GM19468 (cell line): ENCODE results near the gene YPEL3.
"Not testable (repeated sequence)": the region's sequence is repeated elsewhere in the genome, so short reads cannot be mapped to it uniquely, and the experiment has no call there.

Source experiments
- ATAC-seq: cut with Tn5 transposase; IDR thresholded peaks from one replicate; pipeline ENCODE4 v1.9.1; 2021; ENCODE audit warnings: mild to moderate bottlenecking, moderate library complexity, moderate number of reproducible peaks; ENCODE audit not compliant: unreplicated experiment; ENCODE audit errors: extremely low read depth

Gene YPEL3, protein sequence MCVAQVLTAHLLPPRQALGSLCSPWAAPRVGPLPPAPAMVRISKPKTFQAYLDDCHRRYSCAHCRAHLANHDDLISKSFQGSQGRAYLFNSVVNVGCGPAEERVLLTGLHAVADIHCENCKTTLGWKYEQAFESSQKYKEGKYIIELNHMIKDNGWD

GRCh38 chr16:30096105-30096861 lies at the start of gene YPEL3:
Gene YPEL3, minus strand, starts transcription at chr16:30096213. Its CDS starts 731 bp downstream, at chr16:30095482.
- peak; percentile 44 for ATAC-seq

DNA sequence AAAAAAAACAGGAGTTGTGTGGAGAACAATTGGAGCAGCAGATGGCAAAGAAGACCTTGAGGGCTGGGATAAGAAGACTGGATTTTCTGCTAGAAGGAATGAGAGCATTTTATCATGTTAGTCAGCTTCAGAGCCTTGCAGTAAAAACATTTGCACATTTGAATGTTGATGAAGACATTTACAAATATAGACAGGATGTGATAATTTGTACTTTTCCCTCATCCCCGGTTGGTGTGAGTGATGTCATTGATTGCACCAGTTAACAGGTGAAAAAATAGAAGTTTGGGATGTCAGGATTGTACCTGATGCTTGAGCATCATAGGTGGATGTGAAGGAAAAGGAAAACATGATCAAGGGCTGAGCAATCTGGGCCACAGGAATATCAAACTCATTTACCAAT lies 49.6 kb upstream of the YPEL3 start:
- no peak for ATAC-seq

GRCh38 chr16:30144917-30145316 lies 48.9 kb upstream of the YPEL3 start:
- no peak for ATAC-seq

DNA sequence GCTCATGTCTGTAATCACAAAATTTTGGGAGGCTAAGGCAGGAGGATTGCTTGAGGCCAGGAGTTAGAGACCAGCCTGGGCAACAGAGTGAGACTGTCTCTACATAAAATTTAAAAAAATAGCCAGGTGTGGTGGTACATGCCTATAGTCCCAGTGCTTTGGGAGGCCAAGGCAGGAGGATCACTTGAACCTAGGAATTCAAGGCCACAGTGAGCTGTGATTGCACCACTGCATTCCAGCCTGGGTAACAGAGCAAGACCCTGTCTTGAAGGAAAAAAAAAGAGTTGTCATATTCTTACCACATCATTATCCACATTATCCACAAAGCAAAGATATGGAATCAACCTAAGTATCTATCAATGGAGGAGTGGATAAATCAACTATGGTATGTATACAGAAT lies 48.0 kb upstream of the YPEL3 start:
- no peak for ATAC-seq

- ATAC-seq: no peak
Observed at GRCh38 chr16:30143347-30143702, 47.3 kb upstream of the YPEL3 start.

- no peak for ATAC-seq
Observed at GRCh38 chr16:30142672-30143346, 46.8 kb upstream of the YPEL3 start.

GRCh38 chr16:30141750-30142149 lies 45.7 kb upstream of the YPEL3 start:
- no peak for ATAC-seq

- ATAC-seq: no peak
Observed at GRCh38 chr16:30139583-30140481, 43.8 kb upstream of the YPEL3 start.

DNA sequence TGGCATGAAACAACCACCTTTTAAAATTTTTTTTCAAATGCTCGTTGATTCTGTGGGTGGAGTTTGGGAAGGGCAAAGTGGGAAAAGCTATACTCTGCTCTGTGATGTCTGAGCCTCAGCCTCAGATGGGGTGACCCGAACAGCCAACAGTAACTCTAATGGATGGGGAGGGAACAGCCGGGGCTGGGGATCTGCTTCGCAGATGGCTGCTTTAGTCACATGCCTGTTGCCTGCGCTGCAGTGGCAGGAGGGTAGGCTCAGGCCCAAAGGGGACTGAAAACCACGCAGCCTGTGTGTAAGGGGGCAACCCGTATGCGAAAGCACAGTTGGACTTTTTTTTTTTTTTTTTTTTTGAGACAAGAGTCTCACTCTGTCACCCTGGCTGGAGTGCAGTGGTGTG lies 41.9 kb upstream of the YPEL3 start:
- no peak for ATAC-seq

DNA sequence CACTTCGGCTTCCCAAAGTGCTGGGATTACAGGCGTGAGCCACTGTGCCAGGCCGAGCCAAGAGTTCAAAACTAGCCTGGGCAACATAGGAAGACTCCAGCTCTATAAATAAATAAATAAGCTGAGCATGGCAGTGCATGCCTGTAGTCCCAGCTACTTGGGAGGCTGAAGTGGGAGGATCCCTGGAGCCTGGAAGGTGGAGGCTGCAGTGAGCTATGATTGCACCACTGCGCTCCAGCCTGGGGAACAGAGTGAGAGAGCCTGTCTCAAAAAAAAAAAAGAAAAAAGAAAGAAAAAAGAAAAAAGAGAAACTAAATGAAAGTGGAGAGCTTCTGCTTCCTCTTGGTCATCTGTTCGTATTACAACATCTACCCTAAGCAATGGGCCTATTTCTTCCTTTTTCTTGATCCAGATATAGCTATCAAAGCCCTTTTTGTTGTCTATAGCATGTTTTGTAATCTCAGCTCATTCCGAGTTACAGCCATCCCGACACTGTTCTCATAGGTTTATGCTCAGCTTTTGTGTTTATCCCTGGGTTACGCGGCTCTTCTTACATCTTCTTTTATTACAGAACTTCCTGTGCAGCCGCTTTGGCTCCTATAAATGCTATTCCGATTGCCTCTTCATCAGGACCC lies 41.1 kb upstream of the YPEL3 start:
- ATAC-seq: no peak

DNA sequence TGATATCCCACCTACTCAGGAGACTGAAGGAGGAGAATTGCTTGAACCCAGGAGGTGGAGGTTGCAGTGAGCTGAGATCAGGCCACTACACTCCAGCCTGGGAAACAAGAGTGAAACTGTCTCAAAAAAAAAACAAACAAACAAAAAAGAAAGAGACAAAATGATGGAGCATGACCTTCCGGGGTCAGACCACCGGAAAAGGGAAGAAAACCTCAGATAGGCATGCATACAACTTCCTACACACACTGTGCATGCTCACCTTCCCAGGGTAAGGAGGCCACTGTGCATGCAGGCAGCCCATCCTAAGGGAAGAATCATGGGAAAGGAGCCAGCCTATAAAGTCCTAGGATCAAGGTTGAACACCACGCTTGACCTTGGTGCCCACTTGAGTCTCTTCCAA lies 36.6 kb upstream of the YPEL3 start:
- ATAC-seq: no peak

GRCh38 chr16:30131869-30132475 lies 36.0 kb upstream of the YPEL3 start:
- no peak for ATAC-seq

DNA sequence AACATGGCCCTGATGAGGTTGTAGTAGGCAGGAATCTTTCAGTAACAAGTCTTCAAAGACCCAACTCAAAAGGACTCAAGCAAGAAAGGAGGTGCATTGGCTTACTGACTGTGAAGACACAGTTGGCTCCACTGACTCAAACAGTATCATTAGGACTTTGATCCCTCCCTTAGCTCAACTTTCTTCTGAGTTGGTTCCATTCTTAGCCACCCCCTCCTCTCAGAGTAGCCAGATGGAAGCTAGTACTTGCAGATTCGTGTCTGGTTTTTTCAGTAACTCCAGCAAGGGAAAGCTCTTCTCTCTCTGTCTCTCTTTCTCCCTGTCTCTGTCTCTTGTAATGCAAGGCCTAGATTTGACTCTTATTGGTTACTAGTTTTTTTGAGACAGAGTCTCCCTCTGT lies 32.0 kb upstream of the YPEL3 start:
- no peak for ATAC-seq

- not testable (repeated sequence) for ATAC-seq
Observed at GRCh38 chr16:30125690-30126089, 29.7 kb upstream of the YPEL3 start.

GRCh38 chr16:30124985-30125379 lies 29.0 kb upstream of the YPEL3 start:
- no peak for ATAC-seq

- ATAC-seq: no peak
Observed at GRCh38 chr16:30122604-30123160, 26.7 kb upstream of the YPEL3 start.

- ATAC-seq: no peak
Observed at GRCh38 chr16:30121741-30122571, 25.9 kb upstream of the YPEL3 start.

- no peak for ATAC-seq
Observed at GRCh38 chr16:30120340-30121105, 24.5 kb upstream of the YPEL3 start.
